ENCODE measurements around the gene GNB1L. TPM values are rescaled to one million over a fixed set of nuclear protein-coding genes. Genes with fewer than 3 reads are reported as not detected.

GNB1L gene
- total RNA-seq, 1 donor from 2014 or later = 7.8 TPM

GRCh38 chr22:19806213-19807160 lies 48.2 kb downstream of the GNB1L start:
- ATAC-seq (peak; percentile 78), DNase-seq (peak; percentile 87)
- Histone ChIP-seq H3K4me1 (no peaks in the 10 kb centered on the region), H3K4me3 (no peak overlapping the region), H3K9me3 (no peaks in the 10 kb centered on the region), H3K27me3 (no peaks in the 10 kb centered on the region), H3K36me3 (no peaks in the 10 kb centered on the region), H3K27ac (no peak overlapping the region)
- intact Hi-C loops (cut with DNase I) = no loop called here
- TF ChIP-seq, protein P1, sequence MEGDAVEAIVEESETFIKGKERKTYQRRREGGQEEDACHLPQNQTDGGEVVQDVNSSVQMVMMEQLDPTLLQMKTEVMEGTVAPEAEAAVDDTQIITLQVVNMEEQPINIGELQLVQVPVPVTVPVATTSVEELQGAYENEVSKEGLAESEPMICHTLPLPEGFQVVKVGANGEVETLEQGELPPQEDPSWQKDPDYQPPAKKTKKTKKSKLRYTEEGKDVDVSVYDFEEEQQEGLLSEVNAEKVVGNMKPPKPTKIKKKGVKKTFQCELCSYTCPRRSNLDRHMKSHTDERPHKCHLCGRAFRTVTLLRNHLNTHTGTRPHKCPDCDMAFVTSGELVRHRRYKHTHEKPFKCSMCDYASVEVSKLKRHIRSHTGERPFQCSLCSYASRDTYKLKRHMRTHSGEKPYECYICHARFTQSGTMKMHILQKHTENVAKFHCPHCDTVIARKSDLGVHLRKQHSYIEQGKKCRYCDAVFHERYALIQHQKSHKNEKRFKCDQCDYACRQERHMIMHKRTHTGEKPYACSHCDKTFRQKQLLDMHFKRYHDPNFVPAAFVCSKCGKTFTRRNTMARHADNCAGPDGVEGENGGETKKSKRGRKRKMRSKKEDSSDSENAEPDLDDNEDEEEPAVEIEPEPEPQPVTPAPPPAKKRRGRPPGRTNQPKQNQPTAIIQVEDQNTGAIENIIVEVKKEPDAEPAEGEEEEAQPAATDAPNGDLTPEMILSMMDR (IDR thresholded peaks at IDR 0.05) = no peak

DNA sequence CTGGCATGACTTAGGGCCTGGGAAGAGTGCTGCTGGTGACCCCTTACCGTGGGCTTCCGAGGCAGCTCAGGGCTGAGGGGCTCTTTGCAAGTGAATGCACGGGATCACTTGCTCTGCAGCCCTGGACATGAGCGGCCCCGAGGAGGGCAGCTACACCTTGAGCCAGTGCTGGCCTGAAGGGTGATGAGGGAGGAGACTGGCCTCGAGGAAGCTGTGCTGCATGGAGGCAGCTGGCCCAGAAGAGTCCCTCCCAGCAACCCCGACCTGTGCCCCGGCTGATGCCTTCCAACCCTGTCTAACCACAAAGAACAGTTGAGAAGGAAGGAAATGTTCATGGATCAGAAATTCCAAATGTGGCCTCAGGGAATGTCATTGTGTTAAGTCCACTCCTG lies 48.9 kb downstream of the GNB1L start:
- H3K36me3 ChIP-seq = no peaks in the 10 kb centered on the region
- intact Hi-C loops (cut with DNase I) = no loop called here
- ATAC-seq = no peak
- TF ChIP-seq, protein P1 (IDR thresholded peaks at IDR 0.05) = no peak
- peak; percentile 26 for DNase-seq
- H3K4me3 ChIP-seq = no peak overlapping the region
- H3K9me3 ChIP-seq = no peaks in the 10 kb centered on the region
- no peaks in the 10 kb centered on the region for H3K4me1 ChIP-seq
- H3K27ac ChIP-seq = no peak overlapping the region
- H3K27me3 ChIP-seq = no peaks in the 10 kb centered on the region

DNA sequence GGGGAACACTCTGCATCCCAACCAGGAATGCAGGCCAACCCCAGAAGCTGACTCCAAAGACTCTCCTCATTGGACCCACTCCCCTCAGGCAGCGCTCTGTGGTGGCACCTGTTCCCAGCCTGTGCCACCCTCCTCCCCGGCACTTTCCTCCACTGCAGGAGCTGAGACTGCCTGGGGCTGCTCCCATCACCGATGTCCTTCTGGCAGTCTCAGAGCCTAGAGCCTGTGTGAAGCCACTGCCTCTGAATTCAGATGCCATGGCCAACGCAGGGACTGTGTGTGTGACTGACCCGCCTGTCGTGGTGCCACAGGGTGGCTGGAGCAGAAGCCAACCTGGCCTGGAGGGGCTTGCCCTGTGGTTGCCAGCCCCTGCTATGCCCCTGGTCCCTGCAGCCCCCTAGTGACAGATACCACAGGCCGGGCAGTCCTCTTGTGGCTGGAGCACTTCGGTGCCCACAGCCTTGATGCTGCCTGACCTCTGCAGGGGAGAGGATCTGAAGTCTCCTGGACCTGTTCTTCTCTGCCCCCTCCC lies 50.9 kb downstream of the GNB1L start:
- Histone ChIP-seq H3K27ac (no peak overlapping the region), H3K4me3 (no peak overlapping the region), H3K9me3 (no peaks in the 10 kb centered on the region), H3K4me1 (no peaks in the 10 kb centered on the region), H3K36me3 (no peaks in the 10 kb centered on the region), H3K27me3 (no peaks in the 10 kb centered on the region)
- TF ChIP-seq, protein P1 (IDR thresholded peaks at IDR 0.05) = no peak
- intact Hi-C loops (cut with DNase I) = no loop called here
- ATAC-seq (no peak), DNase-seq (peak; percentile 46)

DNA sequence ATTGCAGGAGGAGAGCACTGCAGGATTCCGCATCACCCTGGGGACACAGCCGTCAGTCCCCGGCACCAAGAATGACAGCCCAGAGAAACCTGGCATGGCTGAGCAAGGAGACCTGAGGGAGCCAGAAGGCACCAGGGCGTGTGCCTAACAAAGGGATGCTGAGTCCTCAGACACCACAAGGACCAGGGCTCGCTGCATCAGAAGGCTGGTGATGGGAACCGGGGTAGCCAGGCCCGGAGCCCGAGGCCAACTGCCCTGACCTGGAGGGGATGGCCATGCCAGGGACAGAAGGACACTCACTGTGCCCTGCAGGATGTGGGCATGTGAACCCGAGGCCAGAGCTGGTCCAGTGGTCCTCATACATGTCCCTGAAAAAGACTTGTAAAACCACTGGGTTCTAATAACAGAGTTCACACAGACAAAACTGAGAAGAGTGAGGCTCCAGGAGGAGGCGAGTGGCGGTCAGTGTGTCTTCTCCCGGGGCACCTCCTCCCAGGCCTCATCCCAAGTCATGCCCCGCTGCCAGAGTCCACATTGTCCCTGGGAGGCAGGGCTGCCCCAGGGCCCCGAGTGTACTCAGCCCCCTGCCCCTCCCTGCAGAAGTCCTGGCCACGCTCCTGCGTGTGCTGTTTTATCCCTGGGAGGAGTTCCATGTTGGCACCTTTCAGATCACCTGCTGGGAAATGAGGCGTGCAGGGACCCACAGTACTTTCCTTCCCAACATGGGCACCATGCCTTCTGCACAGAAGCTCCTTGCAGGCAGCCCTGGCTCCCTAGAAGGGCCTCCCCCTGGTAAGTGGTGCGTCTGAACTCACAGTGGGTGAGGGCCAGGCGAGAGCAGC lies 51.6 kb downstream of the GNB1L start:
- no peak for ATAC-seq
- no peaks in the 10 kb centered on the region for H3K36me3 ChIP-seq
- H3K4me3 ChIP-seq = no peak overlapping the region
- intact Hi-C loops (cut with DNase I) = no loop called here
- TF ChIP-seq, protein P1 (IDR thresholded peaks at IDR 0.05) = no peak
- DNase-seq = peak; percentile 60
- no peak overlapping the region for H3K27ac ChIP-seq
- H3K9me3 ChIP-seq = no peaks in the 10 kb centered on the region
- no peaks in the 10 kb centered on the region for H3K4me1 ChIP-seq
- no peaks in the 10 kb centered on the region for H3K27me3 ChIP-seq

DNA sequence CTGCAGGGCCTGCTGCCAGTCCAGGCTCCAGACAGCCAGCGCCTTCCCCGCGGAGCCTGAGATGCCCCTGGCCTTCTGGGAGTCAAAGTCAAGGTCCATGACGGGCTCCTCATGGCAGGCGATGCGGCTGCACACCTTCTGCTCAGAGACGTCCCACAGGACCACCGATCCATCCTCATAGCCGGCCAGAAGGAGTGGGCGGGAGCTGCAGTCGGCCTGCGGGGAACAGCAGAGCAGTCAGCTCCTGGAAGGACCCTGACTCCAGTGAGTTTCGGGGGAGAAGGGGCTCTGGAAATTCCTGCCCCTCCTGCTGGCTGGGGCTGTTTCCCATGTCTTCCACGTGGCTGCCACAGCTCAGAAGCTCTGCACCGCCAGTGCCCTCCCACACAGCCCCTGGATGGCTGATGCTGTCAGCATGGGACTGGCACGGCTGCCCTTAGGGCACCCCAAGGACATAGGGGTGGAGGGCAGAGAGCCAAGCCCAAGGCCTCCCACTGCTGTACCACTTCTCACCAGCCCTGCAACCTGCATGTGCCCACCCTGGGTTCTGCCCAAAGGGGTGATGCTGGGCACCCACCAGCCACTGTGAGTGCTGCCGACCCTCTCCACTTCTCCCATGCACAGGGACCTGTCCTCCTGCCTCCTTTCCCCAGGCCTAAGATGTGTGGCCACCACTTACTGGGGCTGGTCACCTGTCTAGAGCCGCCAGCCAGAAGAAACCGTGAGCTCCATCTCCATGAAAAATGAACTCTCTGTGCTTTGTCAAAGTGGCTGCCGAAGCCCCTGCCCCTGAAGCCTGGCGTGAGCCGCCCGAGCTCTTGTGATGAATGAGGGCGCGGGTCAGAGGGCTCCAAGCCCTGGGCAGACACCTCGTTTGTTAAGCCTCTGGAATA lies 52.4 kb downstream of the GNB1L start:
- Histone ChIP-seq H3K4me3 (no peak overlapping the region), H3K4me1 (no peaks in the 10 kb centered on the region), H3K27ac (no peak overlapping the region), H3K9me3 (no peaks in the 10 kb centered on the region), H3K27me3 (no peaks in the 10 kb centered on the region), H3K36me3 (no peaks in the 10 kb centered on the region)
- peak; percentile 59 for DNase-seq
- TF ChIP-seq, protein P1 (IDR thresholded peaks at IDR 0.05) = no peak
- ATAC-seq = no peak
- intact Hi-C loops (cut with DNase I) = no loop called here

Measured in upper lobe of right lung (tissue), 1 donor.